Measurements from ENCODE around the gene AATF.

DNA sequence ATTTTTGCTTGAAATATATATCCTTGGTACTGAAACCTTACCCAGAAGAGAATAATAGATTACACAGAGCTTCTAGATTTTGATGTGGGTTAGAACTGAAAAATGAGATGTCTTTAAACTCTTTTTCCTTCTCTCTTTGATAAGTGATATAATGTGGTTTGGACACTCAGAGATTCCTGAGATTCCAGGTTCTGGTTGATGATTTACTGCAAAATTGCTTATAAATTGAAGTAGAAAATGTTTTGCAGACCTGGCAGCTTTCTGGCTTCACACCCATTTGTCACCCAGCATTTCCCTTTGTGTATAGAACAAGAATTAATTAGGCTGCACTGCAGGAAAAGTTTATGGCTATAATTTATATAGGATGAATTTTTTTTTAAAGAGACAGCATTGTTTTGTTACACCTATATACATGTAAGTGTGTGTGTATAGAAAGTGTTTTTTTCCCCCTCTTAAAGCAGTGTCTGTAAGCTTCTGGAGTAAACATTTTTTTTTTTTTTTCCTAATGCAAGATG is 23.5 kb downstream of the AATF start:
- TF ChIP-seq, protein P1, sequence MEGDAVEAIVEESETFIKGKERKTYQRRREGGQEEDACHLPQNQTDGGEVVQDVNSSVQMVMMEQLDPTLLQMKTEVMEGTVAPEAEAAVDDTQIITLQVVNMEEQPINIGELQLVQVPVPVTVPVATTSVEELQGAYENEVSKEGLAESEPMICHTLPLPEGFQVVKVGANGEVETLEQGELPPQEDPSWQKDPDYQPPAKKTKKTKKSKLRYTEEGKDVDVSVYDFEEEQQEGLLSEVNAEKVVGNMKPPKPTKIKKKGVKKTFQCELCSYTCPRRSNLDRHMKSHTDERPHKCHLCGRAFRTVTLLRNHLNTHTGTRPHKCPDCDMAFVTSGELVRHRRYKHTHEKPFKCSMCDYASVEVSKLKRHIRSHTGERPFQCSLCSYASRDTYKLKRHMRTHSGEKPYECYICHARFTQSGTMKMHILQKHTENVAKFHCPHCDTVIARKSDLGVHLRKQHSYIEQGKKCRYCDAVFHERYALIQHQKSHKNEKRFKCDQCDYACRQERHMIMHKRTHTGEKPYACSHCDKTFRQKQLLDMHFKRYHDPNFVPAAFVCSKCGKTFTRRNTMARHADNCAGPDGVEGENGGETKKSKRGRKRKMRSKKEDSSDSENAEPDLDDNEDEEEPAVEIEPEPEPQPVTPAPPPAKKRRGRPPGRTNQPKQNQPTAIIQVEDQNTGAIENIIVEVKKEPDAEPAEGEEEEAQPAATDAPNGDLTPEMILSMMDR (IDR thresholded peaks at IDR 0.05) = no peak
- TF ChIP-seq POLR2A (IDR thresholded peaks at IDR 0.05) (no peak), POLR2AphosphoS5 (IDR thresholded peaks at IDR 0.05) (no peak)

All from breast epithelium (tissue), 3 donors.